Measurements from ENCODE around the gene TAF11L7.
"Not testable (repeated sequence)": the region's sequence is repeated elsewhere in the genome, so short reads cannot be mapped to it uniquely, and the experiment has no call there.

DNA sequence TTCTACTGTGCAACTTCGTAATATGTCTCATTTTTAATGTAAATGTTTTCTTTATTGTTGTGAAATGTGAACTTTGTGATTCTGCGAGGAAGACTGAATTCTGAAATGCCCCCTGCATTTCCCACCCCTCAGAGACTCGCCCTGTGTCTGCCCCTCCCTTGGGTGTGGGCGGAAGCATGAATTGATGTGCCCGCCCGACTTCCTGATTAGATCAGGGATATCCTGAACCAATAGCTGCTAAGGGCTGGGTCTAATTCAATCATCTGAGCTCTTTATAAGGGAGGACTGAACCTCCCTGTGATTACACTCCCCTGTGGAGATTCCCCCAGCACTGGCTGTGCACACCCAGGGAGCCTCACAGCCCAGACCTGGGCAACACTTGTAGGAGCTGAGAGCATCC, 18.3 kb upstream of the TAF11L7 start, which contains the start of gene TAF11L11:
- TF ChIP-seq, protein P1, sequence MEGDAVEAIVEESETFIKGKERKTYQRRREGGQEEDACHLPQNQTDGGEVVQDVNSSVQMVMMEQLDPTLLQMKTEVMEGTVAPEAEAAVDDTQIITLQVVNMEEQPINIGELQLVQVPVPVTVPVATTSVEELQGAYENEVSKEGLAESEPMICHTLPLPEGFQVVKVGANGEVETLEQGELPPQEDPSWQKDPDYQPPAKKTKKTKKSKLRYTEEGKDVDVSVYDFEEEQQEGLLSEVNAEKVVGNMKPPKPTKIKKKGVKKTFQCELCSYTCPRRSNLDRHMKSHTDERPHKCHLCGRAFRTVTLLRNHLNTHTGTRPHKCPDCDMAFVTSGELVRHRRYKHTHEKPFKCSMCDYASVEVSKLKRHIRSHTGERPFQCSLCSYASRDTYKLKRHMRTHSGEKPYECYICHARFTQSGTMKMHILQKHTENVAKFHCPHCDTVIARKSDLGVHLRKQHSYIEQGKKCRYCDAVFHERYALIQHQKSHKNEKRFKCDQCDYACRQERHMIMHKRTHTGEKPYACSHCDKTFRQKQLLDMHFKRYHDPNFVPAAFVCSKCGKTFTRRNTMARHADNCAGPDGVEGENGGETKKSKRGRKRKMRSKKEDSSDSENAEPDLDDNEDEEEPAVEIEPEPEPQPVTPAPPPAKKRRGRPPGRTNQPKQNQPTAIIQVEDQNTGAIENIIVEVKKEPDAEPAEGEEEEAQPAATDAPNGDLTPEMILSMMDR (conservative IDR thresholded peaks at IDR 0.05 in 1 of 2, IDR thresholded peaks at IDR 0.05 in 1 of 2; ENCODE audit: low read depth in 1 of 2, low read length in 2 of 2): not testable (repeated sequence)
- TF ChIP-seq EZH2 (IDR thresholded peaks at IDR 0.05; ENCODE audit: low read length, missing control alignments): not testable (repeated sequence)

Data from fibroblast of lung (primary cell).